Thymus (tissue), 11 donors: ENCODE results near the gene SIAH1. TPM values are rescaled to one million over a fixed set of nuclear protein-coding genes. Genes with fewer than 3 reads are reported as not detected.
A peak's percentile ranks its signal among the peaks of the same experiment; 100 is the strongest.
"Not testable (repeated sequence)": the region's sequence is repeated elsewhere in the genome, so short reads cannot be mapped to it uniquely, and the experiment has no call there.

Experiments
- DNase-seq, 9 donors: peaks; one replicate each; pipeline ENCODE4 v3.0.0-alpha.2; 2013; ENCODE audit warnings: low spot score in 9 of 9, low read depth in 6 of 9, missing footprints in 1 of 9
- H3K27ac ChIP-seq, 2 donors: one replicate each; pipeline ENCODE4 v1.5.1; 2013; ENCODE audit warnings: control low read depth in 1 of 2, low read depth in 1 of 2, low read length in 1 of 2, mild to moderate bottlenecking in 1 of 2, moderate library complexity in 1 of 2
- H3K27me3 ChIP-seq, 2 donors: one replicate each; pipeline ENCODE4 v1.5.1; 2013; ENCODE audit warnings: low read length in 1 of 2; ENCODE audit not compliant: control insufficient read depth in 2 of 2, insufficient read depth in 1 of 2
- H3K36me3 ChIP-seq, 2 donors: one replicate each; pipeline ENCODE4 v1.5.1; 2013; ENCODE audit warnings: low read length in 1 of 2, mild to moderate bottlenecking in 1 of 2, moderate library complexity in 1 of 2; ENCODE audit not compliant: control insufficient read depth in 2 of 2, insufficient read depth in 2 of 2
- H3K4me1 ChIP-seq, 2 donors: one replicate each; pipeline ENCODE4 v1.5.1; 2013; ENCODE audit warnings: low read length in 2 of 2; ENCODE audit not compliant: control insufficient read depth in 2 of 2, insufficient read depth in 2 of 2
- H3K4me3 ChIP-seq, 2 donors: one replicate each; pipeline ENCODE4 v1.5.1; 2013; ENCODE audit warnings: low read length in 2 of 2, control low read depth in 1 of 2, mild to moderate bottlenecking in 1 of 2
- H3K9me3 ChIP-seq, 2 donors: one replicate each; pipeline ENCODE4 v1.5.1; 2013; ENCODE audit warnings: low read length in 1 of 2, mild to moderate bottlenecking in 1 of 2; ENCODE audit not compliant: control insufficient read depth in 2 of 2, insufficient read depth in 1 of 2
- WGBS: extraction: QIAGEN DNeasy Blood & Tissue Kit; methylation state at CpG from one replicate; pipeline ENCODE4 v1.1.7; 2013; 5-methylcytosine and 5-hydroxymethylcytosine counted together
- polyA plus RNA-seq: library from polyadenylated mRNA; stranded (reverse); fragments of 200-250 nt; gene quantifications from one replicate; pipeline ENCODE4 v1.2.3, GENCODE V29; 2013
- total RNA-seq: library from RNA; stranded (reverse); fragments of 120-200 nt; gene quantifications from one replicate; pipeline ENCODE4 v1.2.4, GENCODE V29; 2013
- donor health status: healthy.

Gene SIAH1
- total and polyA plus RNA-seq, 2 donors = 19.0 to 31.1 TPM

DNA sequence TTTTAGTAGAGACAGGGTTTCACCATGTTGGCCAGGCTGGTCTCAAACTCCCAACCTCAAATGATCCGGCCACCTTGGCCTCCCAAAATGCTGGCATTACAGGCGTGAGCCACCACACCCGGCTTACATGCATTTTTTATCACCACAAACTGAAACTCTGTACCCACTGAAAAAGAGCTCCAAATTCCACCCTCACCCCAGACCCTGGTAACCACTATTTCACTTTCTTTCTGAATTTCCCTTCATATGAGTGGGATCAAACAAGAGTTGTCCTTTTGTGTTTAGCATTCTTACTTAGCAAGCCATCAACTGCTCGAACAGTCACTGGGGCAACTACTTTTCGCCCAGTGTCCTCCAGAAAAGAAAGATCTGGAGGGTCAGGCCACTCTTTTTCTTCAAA is 30.8 kb downstream of the SIAH1 start:
- H3K27me3 ChIP-seq, H3K4me1 ChIP-seq, DNase-seq, H3K9me3 ChIP-seq, H3K27ac ChIP-seq, H3K4me3 ChIP-seq: not testable (repeated sequence)
- WGBS = 99% methylated on average over 5 of the region's 5 CpGs
- H3K36me3 ChIP-seq = peaks cover 17 to 23% of the 10 kb centered on the region in 2 donors

DNA sequence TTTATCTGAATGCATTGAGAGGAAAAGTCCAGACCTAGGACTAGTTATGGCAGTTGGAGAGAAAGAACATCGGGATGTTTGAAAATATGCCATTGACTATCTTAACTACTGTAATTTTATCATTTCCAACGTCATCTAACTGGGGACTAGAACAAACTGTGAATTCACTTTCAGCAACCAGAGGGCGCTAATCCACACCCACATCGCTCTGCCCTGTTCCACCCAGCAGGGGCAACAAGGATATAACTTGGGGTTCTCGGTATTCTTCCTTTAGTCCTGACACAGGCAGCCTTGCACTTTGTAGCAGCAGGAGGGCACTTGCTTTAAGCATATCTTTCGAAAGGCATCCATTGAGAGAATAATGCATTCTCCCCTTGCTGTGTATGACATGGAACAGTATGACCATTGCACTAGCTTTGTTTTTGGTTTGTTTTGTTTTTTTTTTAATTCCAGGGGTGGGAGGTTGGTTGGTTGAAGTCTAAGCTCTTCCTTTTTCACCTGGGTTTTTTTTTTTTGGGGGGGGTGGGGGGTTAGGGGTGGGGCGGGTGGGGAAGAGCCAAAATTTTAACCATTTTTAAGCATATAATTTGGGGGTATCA is 31.5 kb downstream of the SIAH1 start:
- no peaks in the 10 kb centered on the region for H3K4me1 ChIP-seq
- H3K9me3 ChIP-seq = no peaks in the 10 kb centered on the region
- no peak overlapping the region for H3K4me3 ChIP-seq
- peaks cover 17 to 26% of the 10 kb centered on the region in 2 donors for H3K36me3 ChIP-seq
- WGBS = 25% methylated on average over 7 of the region's 7 CpGs
- H3K27me3 ChIP-seq = no peaks in the 10 kb centered on the region
- no peak overlapping the region for H3K27ac ChIP-seq
- DNase-seq = peak; percentile 40 to 88 (median 73)

DNA sequence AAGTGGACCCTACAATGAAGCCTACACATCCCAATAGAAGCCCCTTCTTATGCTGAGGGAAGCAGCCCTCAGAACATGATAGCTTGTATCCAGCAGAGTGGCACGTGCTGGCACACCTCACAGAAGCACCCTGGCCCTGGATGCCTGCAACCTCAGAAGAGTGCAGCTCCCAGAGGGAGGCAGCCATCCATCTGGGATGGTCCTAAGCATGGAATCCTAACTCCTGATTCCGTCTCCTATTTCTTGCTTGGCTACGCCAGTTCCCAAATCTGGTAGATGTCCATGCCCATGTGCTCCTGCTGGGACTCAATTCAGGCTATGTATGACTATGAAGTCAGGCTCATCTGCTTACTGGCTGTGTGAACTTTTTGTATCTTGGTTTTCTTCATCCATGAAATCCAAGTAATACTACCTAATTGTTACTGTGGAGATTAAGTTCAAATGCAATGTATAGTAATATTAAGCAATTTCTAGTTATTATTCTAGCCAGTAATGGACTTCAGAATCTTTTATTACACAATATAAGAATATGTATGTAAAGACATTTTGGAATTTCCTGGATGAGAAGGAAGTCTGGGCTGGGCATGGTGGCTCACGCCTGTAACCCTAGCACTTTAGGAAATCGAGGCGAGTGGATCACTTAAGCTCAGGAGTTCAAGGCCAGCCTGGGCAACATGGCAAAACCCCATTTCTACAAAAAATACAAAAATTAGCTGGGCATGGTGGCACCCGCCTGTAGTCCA is 32.4 kb downstream of the SIAH1 start:
- Histone ChIP-seq H3K27me3 (no peaks in the 10 kb centered on the region), H3K36me3 (peaks cover 17 to 26% of the 10 kb centered on the region in 2 donors), H3K4me3 (no peak overlapping the region), H3K9me3 (no peaks in the 10 kb centered on the region), H3K4me1 (no peaks in the 10 kb centered on the region), H3K27ac (no peak overlapping the region)
- 97% methylated on average over 7 of the region's 7 CpGs for WGBS
- no peak for DNase-seq

DNA sequence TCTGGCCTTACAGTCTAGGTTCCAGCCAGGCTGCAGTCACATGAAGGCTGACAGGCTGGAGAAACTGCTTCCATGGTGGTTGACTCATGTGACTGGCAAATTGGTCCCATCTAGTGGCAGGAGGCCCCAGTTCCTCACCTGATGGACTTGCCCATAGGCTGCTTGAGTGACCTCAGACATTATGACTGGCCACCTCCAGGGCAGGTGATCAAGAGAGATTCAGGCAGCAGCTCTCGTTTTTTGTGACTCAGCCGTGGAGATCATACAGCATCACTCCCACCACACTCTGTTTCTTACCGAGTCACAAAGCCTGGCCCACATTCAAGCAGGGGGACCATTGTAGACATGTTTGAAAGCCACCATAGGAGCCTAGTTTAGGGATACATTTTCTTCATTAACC is 34.5 kb downstream of the SIAH1 start:
- peaks cover 22 to 31% of the 10 kb centered on the region in 2 donors for H3K36me3 ChIP-seq
- no peaks in the 10 kb centered on the region for H3K4me1 ChIP-seq
- H3K9me3 ChIP-seq = no peaks in the 10 kb centered on the region
- no peak for DNase-seq
- H3K27me3 ChIP-seq = no peaks in the 10 kb centered on the region
- H3K27ac ChIP-seq = no peak overlapping the region
- no peak overlapping the region for H3K4me3 ChIP-seq
- WGBS = 95% methylated on average over 3 of the region's 3 CpGs

DNA sequence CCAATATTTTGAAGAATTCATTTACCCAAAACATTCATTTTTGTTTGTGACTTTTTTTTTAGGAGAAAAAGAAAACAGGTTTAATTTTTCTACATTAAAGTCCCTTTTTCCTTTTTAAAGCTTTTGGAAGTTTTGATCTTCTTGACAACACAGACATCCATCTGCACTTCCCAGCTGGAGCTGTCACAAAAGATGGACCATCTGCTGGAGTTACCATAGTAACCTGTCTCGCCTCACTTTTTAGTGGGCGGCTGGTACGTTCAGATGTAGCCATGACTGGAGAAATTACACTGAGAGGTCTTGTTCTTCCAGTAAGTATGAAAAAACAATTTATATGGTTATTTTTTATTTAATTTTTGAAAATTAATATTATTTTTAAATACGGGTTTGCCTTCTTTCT is 37.2 kb downstream of the SIAH1 start:
- H3K27ac ChIP-seq = no peak overlapping the region
- H3K4me1 ChIP-seq = no peaks in the 10 kb centered on the region
- no peaks in the 10 kb centered on the region for H3K27me3 ChIP-seq
- 99% methylated on average over 4 of the region's 4 CpGs for WGBS
- peaks cover 22 to 28% of the 10 kb centered on the region in 2 donors for H3K36me3 ChIP-seq
- no peak for DNase-seq
- no peak overlapping the region for H3K4me3 ChIP-seq
- H3K9me3 ChIP-seq = no peaks in the 10 kb centered on the region

DNA sequence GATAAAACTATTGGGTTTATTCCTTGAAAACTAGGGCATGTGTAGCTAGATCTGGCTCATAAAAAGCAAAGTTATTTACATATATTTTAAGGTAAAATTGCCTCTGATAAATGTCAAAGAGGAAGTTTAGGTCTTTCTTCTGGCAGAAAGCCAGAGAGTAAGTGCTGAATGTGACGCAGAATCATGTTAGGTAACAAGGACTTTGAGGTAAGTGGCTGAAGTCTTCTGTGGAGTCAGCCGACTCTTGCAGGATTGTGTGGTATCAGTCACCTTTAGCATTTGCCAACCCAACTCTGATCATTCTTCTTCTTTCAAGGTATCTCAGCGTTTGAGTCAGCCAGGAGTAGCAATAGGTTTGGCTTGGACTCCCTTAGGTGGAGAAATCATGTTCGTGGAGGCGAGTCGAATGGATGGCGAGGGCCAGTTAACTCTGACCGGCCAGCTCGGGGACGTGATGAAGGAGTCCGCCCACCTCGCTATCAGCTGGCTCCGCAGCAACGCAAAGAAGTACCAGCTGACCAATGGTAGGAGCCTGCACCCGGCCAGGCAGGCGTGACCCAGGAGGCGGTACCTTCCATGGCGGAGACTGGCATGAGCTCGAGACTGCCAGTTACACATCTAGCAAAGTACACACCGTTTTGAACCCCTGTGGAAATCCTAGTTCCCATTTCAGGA is 37.9 kb downstream of the SIAH1 start:
- H3K4me3 ChIP-seq = no peak overlapping the region
- peaks cover 24 to 25% of the 10 kb centered on the region in 2 donors for H3K36me3 ChIP-seq
- H3K27me3 ChIP-seq = no peaks in the 10 kb centered on the region
- 95% methylated on average over 20 of the region's 20 CpGs for WGBS
- no peak for DNase-seq
- no peaks in the 10 kb centered on the region for H3K9me3 ChIP-seq
- H3K4me1 ChIP-seq = no peaks in the 10 kb centered on the region
- H3K27ac ChIP-seq = no peak overlapping the region

DNA sequence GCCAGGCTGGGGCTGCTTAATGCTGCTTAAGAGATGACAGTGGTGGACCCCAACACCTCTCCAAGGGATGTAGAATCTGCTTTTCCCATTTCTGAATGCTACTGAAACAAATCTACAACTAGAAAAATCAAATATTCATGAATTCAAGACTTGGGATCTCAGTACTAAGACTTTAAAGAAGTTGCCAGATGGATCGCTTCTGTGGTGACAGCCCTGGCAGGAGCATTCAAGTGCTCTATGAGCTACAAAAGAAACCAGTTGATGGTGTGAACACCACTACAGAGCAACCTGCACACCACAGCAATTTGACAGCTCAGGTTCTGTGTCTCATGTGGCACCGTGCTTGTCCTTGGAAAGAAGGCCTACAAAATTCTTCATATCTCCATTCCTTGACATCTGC is 42.6 kb downstream of the SIAH1 start:
- WGBS = 96% methylated on average over 2 of the region's 2 CpGs
- no peak overlapping the region for H3K4me3 ChIP-seq
- H3K36me3 ChIP-seq = peaks cover 11 to 30% of the 10 kb centered on the region in 2 donors
- H3K27me3 ChIP-seq = no peaks in the 10 kb centered on the region
- DNase-seq = no peak
- H3K4me1 ChIP-seq = no peaks in the 10 kb centered on the region
- H3K9me3 ChIP-seq = no peaks in the 10 kb centered on the region
- H3K27ac ChIP-seq = no peak overlapping the region

DNA sequence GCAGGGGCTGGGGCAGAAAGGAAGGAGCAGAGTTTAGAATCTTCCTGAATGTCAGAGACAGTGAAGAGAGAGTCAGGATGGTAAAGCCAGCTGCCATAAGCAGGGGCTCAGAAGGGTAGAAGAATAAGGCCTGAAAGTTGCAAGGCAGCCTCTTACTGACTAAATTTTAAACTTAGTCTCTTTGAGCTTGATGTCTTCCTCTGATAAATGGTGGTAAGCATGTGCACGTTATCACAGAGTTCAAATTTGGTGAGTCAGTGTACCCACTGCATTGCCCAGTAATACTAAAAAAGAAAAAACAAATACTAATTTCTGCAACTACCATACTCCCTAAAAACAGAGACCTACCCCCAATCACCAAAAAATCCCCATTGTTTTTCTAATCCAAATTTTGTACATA is 45.2 kb downstream of the SIAH1 start:
- H3K27me3 ChIP-seq = no peaks in the 10 kb centered on the region
- H3K4me3 ChIP-seq = no peak overlapping the region
- H3K9me3 ChIP-seq = no peaks in the 10 kb centered on the region
- DNase-seq = no peak
- H3K4me1 ChIP-seq = no peaks in the 10 kb centered on the region
- no peak overlapping the region for H3K27ac ChIP-seq
- H3K36me3 ChIP-seq = peaks cover 14 to 26% of the 10 kb centered on the region in 2 donors
- 98% methylated on average over 1 of the region's 1 CpG for WGBS

DNA sequence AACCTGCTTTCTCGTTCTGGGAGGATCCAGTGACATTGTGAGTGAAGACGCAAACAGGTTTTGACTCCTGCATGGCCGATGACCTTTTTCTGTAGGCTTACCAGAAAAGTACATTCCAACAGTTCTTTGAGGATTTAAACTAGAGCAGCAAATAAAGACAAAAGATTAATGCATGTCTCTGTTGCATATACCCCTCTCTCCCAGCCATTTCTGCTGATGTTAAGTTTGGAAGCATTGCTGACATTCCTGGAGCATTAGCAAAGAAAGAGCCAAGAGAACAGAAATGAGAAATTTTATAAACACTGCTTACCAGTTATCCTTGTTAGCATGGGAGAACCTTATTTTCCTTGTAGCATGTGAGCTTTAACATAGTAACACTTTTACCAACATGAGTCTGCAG is 49.3 kb downstream of the SIAH1 start:
- no peaks in the 10 kb centered on the region for H3K4me1 ChIP-seq
- no peaks in the 10 kb centered on the region for H3K27me3 ChIP-seq
- 98% methylated on average over 3 of the region's 3 CpGs for WGBS
- H3K9me3 ChIP-seq = no peaks in the 10 kb centered on the region
- no peak for DNase-seq
- no peak overlapping the region for H3K27ac ChIP-seq
- H3K36me3 ChIP-seq = peaks cover 13 to 17% of the 10 kb centered on the region in 2 donors
- no peak overlapping the region for H3K4me3 ChIP-seq
